ENCODE results near the gene ATPAF2.

Gene ATPAF2

GRCh38 chr17:17985153-17985552, 53.8 kb downstream of the ATPAF2 start:
- no peak for DNase-seq

GRCh38 chr17:17983776-17984175, 55.2 kb downstream of the ATPAF2 start:
- DNase-seq: no peak

- no peak for DNase-seq
Observed at GRCh38 chr17:17983376-17983775, 55.6 kb downstream of the ATPAF2 start.

- DNase-seq: no peak
Observed at GRCh38 chr17:17982801-17983200, 56.2 kb downstream of the ATPAF2 start.

- DNase-seq: no peak
Observed at GRCh38 chr17:17981330-17981729, 57.6 kb downstream of the ATPAF2 start.

- no peak for DNase-seq
Observed at GRCh38 chr17:17979778-17980177, 59.2 kb downstream of the ATPAF2 start.

GRCh38 chr17:17978481-17979424, 60.2 kb downstream of the ATPAF2 start:
- DNase-seq: no peak

- no peak for DNase-seq
Observed at GRCh38 chr17:17976931-17977570, 61.9 kb downstream of the ATPAF2 start.

- no peak for DNase-seq
Observed at GRCh38 chr17:17975436-17975835, 63.5 kb downstream of the ATPAF2 start.

- DNase-seq: no peak
Observed at GRCh38 chr17:17972952-17973254, 66.1 kb downstream of the ATPAF2 start.

- peak; percentile 100 for DNase-seq
Observed at GRCh38 chr17:17972126-17972951, 66.6 kb downstream of the ATPAF2 start, which contains the start of the genes DRC3 and TOM1L2. TSS of gene DRC3 (plus strand) at chr17:17972862. CDS start at chr17:17977599, 4,737 bp downstream. TSS of gene TOM1L2 (minus strand) at chr17:17972400. CDS start at chr17:17972313, 87 bp downstream.

GRCh38 chr17:17971431-17972125, 67.4 kb downstream of the ATPAF2 start:
- peak; percentile 41 for DNase-seq

- DNase-seq: no peak
Observed at GRCh38 chr17:17970699-17971430, 68.1 kb downstream of the ATPAF2 start.
